GM21367 (cell line): ENCODE data around the gene ALDH3B2.
"Not testable (repeated sequence)": the region's sequence is repeated elsewhere in the genome, so short reads cannot be mapped to it uniquely, and the experiment has no call there.

Experiments used
- ATAC-seq: cut with Tn5 transposase; IDR thresholded peaks from one replicate; pipeline ENCODE4 v1.9.1; 2021; ENCODE audit not compliant: unreplicated experiment

Gene ALDH3B2

DNA sequence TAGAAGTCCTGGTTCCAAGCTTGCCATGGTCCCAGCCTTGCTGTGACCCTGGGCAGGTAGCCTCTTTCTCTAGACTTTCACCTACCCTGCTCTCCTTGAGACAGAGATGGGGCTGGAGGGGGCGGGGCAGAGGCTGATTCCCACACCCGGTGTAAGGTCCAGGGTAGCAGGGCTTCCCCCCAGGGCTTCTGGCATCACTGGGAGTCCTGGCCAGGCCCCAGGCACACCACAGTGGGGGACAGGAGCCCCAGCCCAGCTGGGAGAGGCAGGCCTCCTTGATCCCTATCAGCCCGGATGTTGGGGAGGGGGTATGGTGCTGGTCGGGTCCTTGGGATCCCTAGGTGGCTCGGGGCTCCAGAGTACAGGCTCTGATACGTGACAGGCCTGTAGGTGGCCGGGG, 43.0 kb downstream of the ALDH3B2 start:
- no peak for ATAC-seq

DNA sequence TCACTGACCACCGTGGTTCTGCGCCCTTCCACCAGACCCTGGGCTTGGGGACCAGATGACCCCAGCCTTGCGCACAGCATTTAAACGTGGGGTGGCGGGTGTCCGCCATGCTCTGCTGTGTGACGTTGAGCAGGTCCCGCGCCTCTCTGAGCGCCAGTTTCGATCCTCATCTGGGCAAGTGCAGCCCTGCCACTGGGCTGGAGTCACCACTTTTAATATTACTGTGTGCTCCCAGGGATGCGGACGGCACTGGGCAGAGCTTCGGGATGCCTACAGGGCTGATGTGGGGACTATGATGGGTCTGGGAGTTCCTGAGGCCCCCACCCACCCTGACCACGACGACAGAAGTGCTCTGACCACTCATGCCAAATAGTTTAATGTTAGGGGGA, 43.5 kb downstream of the ALDH3B2 start:
- no peak for ATAC-seq

DNA sequence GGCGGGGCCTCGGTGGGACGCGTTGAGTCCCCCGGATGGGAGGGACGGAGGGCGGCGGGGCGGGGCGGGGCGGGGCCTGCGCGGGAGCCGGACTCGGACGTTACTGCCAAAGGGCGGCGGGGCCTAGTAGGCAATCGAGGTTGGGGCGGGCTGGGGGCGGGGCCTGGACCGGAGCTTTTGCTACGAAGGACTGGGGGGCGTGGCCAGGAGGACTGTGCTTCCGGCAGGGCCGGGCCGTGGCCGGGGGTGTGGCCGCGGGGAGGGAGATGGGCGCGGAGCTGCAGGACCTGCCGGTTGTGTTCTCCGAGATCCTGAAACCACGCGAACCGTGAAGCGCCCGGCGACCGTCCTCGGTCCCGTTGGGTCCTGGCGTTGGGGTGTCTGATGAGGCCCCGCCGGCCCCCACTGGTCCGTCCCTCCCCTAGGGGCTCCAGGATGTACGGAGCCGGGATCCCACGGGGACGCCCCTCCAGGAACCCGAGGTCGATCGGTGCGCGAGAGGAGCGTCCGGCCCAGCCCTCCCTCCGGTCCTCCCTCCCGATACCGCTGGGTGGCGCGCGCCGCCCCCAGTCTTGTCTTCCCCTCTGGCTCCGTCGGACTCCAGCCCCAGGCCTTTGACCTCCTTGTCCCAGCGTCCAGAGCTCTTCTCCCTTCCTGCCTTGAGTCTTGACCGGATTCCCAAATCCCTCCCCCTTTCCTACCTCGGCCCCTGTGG, 44.0 kb downstream of the ALDH3B2 start:
- ATAC-seq = peak; percentile 39

DNA sequence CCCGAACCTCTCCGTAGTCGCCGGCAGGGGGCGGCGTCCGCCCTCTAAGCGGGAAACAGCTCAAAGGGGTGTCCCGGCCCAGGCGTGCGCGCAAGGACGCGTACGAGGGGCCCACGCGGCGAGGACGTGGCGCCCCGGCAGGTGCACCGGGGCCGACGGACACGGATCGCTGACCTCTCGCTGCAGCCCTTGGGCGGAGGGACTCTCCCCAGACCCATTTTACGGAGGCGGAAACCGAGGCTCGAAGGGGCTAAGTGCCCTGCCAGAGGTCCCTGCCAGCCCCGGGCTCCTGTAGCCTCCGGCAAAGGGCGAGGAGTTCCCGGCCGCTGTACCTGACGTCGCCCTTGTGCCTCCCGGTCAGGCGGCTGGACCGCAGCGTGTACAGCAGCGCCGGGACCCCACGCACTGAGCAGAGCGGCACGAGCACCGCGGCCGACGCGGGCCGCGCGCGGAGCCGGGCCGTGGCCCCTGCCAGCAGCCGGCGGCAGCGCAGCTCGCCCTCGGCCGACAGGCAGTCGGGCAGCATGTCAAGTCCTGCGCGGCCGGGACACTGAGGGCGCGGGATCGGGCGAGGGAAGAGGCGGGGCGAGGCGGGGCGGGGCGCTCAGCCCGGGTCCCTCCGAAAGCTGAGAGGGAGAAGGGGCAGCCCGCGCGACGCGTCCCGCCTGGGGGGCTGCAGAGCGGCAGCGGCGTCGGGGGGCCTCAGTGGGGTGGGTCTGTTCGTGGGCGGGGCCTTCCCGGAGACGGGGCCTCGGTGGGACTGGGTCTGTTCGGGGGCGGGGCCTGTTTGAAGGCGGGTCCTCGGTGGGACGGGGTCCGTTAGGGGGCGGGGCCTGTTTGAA, 44.8 kb downstream of the ALDH3B2 start, which contains the start of gene NUDT8:
Gene NUDT8, minus strand, starts transcription at position 552 of the 842 bp plus-strand sequence. Its CDS starts 26 bp downstream, at position 526.
- ATAC-seq = peak; percentile 34

DNA sequence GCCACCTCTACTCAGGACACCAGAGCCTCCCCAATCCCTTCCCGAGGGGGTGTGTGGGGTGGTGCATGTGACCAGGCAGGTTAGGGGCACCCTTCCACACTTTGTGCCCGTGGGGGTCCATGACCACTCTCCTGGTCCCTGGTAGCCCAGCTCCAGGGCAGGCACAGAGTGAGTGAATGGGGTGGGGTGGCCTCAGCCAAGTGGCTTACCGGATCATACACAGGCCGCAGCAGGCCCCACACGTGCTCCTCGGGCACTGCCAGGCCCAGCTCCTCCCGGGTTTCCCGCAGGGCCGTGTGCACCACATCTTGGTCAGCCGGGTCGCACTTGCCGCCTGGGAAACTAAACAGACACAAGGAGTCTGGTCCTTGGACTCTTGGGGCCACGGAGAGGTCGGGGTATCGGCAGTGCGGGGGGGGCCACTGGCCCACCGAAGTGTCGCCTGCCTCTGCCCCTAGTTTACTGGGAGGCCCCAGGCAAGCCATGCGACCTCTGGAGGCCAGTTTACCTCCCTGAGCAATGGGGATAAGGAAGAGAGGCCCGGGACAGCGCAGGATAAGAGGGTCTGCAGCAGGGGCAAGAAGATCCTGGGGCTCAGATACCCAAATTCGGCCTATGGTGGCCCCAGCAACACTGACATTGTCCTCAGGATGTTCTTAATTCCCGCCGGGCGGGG, 45.6 kb downstream of the ALDH3B2 start:
- no peak for ATAC-seq

DNA sequence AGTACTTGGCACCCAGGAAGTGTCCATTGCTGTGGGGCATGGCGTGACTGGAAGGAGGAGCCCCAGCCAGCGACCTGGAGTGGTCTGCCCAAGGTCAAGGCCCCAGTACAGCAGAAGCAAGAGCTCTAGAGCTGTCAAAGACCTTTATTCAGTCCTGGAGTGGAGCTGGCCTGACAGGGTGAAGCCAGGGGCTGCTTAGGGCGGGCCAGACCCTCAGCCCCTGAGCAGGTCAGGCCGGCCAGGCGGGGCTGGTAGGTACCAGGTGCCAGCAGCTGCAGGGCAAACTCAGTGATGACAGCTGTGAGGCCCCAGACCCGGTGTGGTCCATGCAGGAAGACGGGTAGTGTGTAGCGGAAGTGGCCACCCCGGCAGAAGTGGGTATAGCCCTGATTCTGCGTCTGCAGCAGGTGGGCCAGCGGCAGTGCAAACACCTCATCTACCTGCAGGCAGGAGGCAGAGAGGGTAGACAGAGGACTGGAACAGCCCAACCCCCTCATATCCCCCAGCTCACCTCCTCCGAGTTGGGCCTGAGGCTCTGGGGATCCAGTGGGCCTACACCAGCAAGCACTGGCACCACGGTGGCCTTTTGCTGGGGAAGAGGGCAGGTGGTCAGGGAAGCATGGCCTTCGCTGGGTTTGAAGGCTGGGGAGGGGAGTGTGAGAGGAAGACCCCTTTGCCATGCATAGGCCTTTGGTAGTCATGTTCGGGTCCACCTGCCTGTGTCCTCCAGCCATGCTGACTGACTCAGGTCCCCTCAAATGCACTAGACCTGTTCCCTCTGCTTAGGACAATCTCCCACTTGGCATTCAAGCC, 46.4 kb downstream of the ALDH3B2 start:
- ATAC-seq = no peak

DNA sequence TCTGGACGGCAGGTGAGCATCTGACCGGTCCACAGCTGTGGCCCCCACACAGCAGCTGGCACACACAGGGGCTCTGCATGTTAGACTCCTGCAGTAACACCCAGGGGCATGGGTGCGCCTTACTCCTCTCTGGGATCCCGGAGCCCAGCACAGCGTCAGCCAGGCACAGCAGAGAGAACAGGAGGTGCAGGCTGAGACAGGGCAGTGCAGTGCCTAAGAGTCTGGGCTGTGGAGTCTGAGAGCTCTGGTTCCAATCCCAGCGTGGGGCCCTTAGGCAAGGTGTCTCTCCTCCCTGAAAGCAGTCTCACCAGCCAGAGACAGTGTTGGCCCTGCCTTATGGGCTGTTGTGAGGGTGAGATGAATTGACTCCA, 47.0 kb downstream of the ALDH3B2 start:
- ATAC-seq = no peak

DNA sequence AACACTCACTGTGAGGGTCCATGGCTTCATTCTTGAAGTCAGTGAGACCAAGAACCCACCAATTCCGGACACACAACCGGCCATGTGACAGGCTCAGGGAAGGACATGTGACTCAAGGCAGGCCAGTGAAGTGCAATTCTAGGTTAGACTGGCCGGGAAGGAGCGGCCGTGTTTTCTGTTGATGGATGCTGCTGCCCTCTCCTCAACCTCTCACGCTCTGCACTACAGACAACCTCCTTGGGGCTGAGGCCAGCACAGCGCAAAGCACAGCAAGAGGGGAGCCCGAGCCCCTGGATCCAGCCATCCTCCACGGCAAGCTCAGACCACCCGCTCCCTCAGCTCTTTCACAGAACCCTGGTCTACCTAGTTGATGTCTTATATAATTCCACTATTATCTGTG, 47.5 kb downstream of the ALDH3B2 start:
- ATAC-seq = no peak

DNA sequence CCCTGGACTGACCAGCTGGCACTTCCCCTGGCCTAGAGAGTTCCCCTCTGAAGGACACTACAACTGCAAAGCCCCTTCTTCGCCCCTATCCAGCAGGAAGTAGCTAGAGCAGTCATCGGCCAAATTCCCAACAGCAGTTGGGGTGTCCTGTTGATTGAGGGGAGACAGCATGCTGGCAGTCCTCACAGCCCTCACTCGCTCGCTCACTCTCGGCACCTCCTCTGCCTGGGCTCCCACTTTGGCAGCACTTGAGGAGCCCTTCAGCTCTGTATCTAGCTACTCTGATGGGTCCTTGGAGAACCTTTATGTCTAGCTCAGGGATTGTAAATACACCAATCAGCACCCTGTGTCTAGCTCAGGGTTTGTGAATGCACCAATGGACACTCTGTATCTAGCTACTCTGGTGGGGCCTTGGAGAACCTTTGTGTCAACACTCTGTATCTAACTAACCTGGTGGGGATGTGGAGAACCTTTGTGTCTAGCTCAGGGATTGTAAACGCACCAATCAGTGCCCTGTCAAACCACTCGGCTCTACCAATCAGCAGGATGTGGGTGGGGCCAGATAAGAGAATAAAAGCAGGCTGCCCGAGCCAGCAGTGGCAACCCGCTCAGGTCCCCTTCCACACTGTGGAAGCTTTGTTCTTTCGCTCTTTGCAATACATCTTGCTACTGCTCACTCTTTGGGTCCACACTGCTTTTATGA, 48.1 kb downstream of the ALDH3B2 start:
- not testable (repeated sequence) for ATAC-seq

DNA sequence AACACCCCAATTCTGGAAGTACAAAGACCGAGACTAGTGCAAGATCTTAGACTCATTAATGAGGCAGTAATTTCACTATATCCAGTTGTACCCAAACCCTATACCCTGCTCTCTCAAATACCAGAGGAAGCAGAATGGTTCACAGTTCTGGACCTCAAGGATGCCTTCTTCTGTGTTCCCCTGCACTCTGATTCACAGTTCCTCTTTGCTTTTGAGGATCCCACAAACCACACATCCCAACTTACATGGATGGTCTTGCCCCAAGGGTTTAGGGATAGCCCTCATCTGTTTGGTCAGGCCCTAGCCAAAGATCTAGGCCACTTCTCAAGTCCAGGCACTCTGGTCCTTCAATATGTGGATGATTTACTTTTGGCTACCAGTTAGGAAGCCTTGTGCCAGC, 50.6 kb downstream of the ALDH3B2 start:
- not testable (repeated sequence) for ATAC-seq

DNA sequence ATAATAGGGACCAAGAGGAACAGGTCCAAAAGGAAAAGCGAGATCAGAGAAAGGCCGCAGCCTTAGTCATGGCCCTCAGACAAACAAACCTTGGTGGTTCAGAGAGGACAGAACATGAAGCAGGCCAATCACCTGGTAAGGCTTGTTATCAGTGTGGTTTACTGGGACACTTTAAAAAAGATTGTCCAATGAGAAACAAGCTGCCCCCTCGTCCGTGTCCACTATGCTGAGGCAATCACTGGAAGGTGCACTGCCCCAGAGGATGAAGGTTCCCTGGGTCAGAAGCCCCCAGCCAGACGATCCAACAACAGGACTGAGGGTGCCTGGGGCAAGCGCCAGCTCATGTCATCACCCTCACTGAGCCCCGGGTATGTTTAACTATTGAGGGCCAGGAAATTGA, 51.5 kb downstream of the ALDH3B2 start:
- ATAC-seq = not testable (repeated sequence)

DNA sequence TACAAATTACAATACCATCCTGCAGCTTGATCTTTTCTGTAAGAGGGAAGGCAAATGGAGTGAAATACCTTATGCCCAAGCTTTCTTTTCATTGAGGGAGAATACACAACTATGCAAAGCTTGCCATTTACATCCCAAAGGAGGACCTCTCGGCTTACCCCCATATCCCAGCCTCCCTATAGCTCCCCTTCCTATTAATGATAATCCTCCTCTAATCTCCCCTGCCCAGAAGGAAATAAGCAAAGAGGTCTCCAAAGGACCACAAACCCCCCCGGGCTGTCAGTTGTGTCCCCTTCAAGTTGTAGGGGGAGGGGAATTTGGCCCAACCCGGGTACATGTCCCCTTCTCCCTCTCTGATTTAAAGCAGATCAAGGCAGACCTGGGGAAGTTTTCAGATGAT, 52.5 kb downstream of the ALDH3B2 start:
- not testable (repeated sequence) for ATAC-seq

DNA sequence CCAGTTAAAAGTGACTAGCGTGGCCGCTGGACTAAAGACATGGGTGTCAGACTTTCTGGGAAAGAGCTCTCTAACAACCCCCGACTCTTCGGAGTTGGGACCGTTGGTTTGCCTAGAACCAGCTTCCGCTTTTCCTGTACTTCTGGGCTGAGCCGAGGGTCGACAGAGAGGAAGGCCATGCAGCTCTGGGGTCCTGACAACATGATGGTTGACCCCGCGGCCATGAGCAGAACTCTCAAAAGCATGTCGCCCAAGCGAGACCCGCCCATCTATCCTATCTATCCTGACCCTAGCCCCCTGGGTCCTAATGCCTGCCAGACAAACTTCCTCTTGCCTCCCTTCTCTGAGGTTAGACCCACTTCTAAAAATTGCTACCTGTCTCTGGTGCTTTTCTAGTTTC, 53.8 kb downstream of the ALDH3B2 start:
- not testable (repeated sequence) for ATAC-seq

DNA sequence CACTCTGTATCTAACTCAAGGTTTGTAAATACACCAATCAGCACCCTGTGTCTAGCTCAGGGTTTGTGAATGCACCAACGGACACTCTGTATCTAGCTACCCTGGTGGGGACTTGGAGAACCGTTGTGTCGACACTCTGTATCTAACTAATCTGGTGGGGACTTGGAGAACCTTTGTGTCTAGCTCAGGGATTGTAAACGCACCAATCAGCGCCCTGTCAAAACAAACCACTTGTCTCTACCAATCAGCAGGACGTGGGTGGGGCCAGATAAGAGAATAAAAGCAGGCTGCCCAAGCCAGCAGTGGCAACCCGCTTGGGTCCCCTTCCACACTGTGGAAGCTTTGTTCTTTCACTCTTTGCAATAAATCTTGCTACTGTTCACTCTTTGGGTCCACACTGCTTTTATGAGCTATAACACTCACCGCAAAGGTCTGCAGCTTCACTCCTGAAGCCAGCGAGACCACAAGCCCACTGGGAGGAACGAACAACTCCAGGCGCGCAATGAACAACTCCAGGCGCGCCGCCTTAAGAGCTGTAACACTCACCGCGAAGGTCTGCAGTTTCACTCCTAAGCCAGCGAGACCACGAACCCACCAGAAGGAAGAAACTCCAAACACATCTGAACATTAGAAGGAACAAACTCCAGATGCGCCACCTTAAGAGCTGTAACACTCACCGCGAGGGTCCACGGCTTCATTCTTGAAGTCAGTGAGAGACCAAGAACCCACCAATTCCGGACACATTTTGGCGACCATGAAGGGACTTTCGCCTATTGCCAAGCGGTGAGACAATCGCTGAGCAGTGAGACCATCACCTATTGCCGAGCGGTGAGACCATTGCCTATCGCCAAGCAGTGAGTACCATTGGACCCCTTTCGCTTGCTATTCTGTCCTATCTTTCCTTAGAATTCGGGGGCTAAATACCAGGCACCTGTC, 54.5 kb downstream of the ALDH3B2 start:
- ATAC-seq = not testable (repeated sequence)

DNA sequence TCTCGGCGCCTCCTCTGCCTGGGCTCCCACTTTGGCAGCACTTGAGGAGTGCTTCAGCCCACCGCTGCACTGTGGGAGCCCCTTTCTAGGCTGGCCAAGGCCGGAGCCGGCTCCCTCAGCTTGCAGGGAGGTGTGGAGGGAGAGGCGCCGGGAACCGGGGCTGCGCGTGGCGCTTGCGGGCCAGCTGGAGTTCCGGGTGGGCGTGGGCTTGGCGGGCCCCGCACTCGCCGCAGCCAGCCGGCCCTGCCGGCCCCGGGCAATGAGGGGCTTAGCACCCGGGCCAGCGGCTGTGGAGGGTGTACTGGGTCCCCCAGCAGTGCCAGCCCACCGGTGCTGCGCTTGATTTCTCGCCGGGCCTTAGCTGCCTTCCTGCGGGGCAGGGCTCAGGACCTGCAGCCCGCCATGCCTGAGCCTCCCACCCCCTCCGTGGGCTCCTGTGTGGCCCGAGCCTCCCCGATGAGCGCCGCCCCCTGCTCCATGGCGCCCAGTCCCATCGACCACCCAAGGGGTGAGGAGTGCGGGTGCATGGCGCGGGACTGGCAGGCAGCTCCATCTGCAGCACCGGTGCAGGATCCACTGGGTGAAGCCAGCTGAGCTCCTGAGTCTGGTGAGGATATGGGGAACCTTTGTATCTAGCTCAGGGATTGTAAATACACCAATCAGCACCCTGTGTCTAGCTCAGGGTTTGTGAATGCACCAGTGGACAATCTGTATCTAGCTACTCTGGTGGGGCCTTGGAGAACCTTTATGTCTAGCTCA, 55.3 kb downstream of the ALDH3B2 start:
- not testable (repeated sequence) for ATAC-seq

DNA sequence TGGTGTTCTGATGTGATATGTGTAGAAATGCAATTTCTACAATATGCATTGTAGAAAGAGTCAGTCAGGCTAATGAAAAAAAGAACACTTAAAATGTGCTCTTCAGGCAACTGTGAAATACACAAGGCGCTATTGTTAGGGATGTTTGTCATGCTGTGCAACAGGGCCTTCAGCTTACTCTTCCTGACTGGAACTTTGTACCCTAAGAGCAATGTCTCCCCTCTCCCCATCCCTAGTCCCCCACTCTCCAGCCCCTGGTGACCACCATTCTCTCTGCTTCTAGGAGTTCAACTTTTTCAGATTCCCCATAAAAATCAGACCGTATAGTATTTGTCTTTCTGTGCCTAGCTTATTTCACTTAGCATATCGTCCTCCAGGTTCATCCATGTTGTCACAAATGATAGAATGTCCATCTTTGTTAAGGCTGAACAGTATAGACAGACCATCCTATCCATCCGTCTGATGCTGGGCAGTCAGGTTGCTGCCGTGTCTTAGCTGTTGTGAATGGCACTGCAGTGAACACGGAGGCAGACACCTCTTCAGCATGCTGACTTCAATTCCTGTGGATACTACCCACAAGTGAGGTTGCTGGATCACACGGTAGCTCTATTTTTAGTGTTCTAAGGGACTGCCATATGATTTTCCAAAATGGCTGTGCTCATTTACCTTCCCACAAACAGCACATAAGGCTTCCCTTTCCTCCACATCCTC, 57.0 kb downstream of the ALDH3B2 start:
- ATAC-seq = no peak

DNA sequence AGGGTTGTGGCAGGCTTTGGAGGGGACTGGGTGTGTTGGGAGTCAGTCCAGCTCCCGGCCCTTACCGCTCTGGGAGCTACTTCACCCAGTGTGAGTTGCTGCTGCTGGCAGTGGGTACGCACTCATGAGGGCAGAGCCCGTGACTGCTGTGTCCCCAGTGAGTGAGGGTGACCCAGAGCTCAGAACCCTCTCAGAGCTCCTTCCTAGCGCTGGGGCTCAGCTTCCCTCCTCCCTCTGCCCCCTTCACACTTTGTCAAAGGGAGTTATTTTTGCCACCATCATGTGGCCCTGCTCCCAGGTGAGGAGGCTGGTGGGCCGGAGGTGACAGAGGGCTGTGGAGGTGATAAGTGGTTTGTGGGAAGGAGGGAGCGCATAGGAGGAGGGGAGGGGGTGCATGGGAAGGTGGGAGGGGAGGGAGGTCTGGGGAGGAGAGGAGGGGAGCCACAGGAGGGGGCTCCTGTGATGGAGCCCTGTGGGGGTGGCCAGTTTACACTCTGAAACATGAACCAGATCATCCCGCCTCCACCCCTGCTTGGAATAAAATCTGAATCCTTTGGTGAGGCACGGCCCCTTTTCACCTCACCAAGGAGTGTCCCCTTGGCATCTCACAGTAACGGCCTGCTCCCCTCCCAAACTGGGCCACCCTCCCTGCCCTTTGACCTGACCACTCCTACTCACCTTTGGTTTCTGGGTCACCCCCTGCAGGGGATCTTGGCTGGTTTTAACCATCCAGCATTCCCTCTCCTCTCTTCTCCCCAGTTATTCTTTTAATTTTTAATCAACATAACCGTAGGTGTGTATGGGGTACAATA, 57.8 kb downstream of the ALDH3B2 start:
- no peak for ATAC-seq
